ENCODE data around the gene TTLL8. TPM values are rescaled to one million over a fixed set of nuclear protein-coding genes. Genes with fewer than 3 reads are reported as not detected.
A peak's percentile ranks its signal among the peaks of the same experiment; 100 is the strongest.
"Not testable (repeated sequence)": the region's sequence is repeated elsewhere in the genome, so short reads cannot be mapped to it uniquely, and the experiment has no call there.

The TTLL8 gene
- total RNA-seq, 2 experiments from 2014 or later, result not detected

DNA sequence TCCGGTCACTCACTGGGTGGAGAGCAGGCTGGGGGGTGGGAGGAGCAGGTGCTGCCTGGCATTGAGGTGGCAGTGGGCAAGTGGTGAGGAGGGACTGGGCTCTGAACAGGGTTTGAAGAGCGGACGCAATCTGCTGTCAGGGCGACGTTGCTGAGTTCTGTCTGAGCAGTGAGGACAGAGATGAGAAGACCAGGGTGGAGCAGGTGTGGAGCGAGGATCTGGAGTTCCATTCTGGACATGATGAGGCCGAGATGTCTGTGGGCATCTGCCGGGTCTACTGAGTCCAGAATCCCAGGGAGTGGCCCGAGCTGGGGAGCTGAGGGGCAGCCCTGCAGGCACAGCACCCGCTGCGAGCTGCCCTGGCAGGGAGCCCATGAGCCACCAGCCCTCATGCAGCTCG is 29.5 kb upstream of the TTLL8 start:
- ChIA-PET POLR2A (interaction anchor here (0.6 kb wide), 1 partner anchor 19 kb away, joined by 3 read pairs; no protein-coding TSS in a partner anchor), CTCF (interaction anchor here (0.6 kb wide), 1 partner anchor 34 kb away, joined by 3 read pairs; no protein-coding TSS in a partner anchor)
- intact Hi-C loops (cut with micrococcal nuclease), result no loop called here
- no peak overlapping the region for H3K27ac Mint-ChIP-seq
- no peak for ATAC-seq
- H3K4me3 Mint-ChIP-seq, result no peak overlapping the region
- H3K9me3 Mint-ChIP-seq, result peaks cover 12% of the 10 kb centered on the region
- peaks cover 12% of the 10 kb centered on the region for H3K36me3 Mint-ChIP-seq (ENCODE audit: low read depth)
- TF ChIP-seq, protein P1, sequence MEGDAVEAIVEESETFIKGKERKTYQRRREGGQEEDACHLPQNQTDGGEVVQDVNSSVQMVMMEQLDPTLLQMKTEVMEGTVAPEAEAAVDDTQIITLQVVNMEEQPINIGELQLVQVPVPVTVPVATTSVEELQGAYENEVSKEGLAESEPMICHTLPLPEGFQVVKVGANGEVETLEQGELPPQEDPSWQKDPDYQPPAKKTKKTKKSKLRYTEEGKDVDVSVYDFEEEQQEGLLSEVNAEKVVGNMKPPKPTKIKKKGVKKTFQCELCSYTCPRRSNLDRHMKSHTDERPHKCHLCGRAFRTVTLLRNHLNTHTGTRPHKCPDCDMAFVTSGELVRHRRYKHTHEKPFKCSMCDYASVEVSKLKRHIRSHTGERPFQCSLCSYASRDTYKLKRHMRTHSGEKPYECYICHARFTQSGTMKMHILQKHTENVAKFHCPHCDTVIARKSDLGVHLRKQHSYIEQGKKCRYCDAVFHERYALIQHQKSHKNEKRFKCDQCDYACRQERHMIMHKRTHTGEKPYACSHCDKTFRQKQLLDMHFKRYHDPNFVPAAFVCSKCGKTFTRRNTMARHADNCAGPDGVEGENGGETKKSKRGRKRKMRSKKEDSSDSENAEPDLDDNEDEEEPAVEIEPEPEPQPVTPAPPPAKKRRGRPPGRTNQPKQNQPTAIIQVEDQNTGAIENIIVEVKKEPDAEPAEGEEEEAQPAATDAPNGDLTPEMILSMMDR (IDR thresholded peaks at IDR 0.05), result no peak
- peaks cover 11% of the 10 kb centered on the region for H3K27me3 Mint-ChIP-seq
- peaks cover 4% of the 10 kb centered on the region for H3K4me1 Mint-ChIP-seq (ENCODE audit: low read depth)
- no peak for DNase-seq

GRCh38 chr22:50086975-50087374 is 28.9 kb upstream of the TTLL8 start:
- CTCF ChIA-PET, result interaction anchor here (0.9 kb wide), 1 partner anchor 530 kb away, joined by 3 read pairs; no protein-coding TSS in a partner anchor
- ATAC-seq; H3K4me3 Mint-ChIP-seq; DNase-seq; H3K4me1 Mint-ChIP-seq (ENCODE audit: low read depth); intact Hi-C loops (cut with micrococcal nuclease); POLR2A ChIA-PET; H3K27ac Mint-ChIP-seq: not testable (repeated sequence)
- Mint-ChIP-seq H3K9me3 (peaks cover 12% of the 10 kb centered on the region), H3K27me3 (peaks cover 11% of the 10 kb centered on the region), H3K36me3 (ENCODE audit: low read depth) (peaks cover 12% of the 10 kb centered on the region)

- Mint-ChIP-seq H3K27ac (no peak overlapping the region), H3K27me3 (peaks cover 11% of the 10 kb centered on the region), H3K36me3 (ENCODE audit: low read depth) (peaks cover 12% of the 10 kb centered on the region), H3K9me3 (peaks cover 12% of the 10 kb centered on the region), H3K4me3 (no peak overlapping the region), H3K4me1 (ENCODE audit: low read depth) (peaks cover 4% of the 10 kb centered on the region)
- ATAC-seq (no peak), DNase-seq (no peak)
- TF ChIP-seq, protein P1 (IDR thresholded peaks at IDR 0.05), result no peak
- ChIA-PET POLR2A (no interaction called here), CTCF (interaction anchor here (0.9 to 3.0 kb wide), 5 partner anchors 16 to 529 kb away, joined by 3 to 11 read pairs (median 4); no protein-coding TSS in a partner anchor)
- intact Hi-C loops (cut with micrococcal nuclease), result no loop called here
Measured at GRCh38 chr22:50086526-50086925, 28.4 kb upstream of the TTLL8 start.

GRCh38 chr22:50085211-50085972 is 27.3 kb upstream of the TTLL8 start, which contains the start of gene MLC1:
TSS of gene MLC1 (minus strand) at chr22:50085426. CDS start at chr22:50084902, 524 bp downstream.
- CTCF ChIA-PET, result interaction anchor here (0.9 to 3.0 kb wide), 8 partner anchors 17 to 159 kb away, joined by 3 to 11 read pairs (median 4); no protein-coding TSS in a partner anchor
- H3K4me1 Mint-ChIP-seq (ENCODE audit: low read depth), result peaks cover 4% of the 10 kb centered on the region
- POLR2A ChIA-PET, result interaction anchor here (0.6 to 1.1 kb wide), 2 partner anchors 123 to 166 kb away, joined by 3 read pairs; no protein-coding TSS in a partner anchor
- H3K27me3 Mint-ChIP-seq, result peaks cover 11% of the 10 kb centered on the region
- H3K27ac Mint-ChIP-seq, result peak within 1 kb of the TSS; percentile 73
- H3K4me3 Mint-ChIP-seq, result no peak within 1 kb of the TSS
- H3K9me3 Mint-ChIP-seq, result peaks cover 12% of the 10 kb centered on the region
- ATAC-seq (no peak), DNase-seq (peak; percentile 63)
- intact Hi-C loops (cut with micrococcal nuclease), result no loop called here
- TF ChIP-seq, protein P1 (IDR thresholded peaks at IDR 0.05), result no peak
- peaks cover 12% of the 10 kb centered on the region for H3K36me3 Mint-ChIP-seq (ENCODE audit: low read depth)

- DNase-seq (no peak), ATAC-seq (no peak)
- ChIA-PET CTCF (interaction anchor here (1.1 to 3.0 kb wide), 4 partner anchors 21 to 160 kb away, joined by 3 to 8 read pairs (median 4); no protein-coding TSS in a partner anchor), POLR2A (interaction anchor here (0.6 to 1.1 kb wide), 2 partner anchors 122 to 165 kb away, joined by 3 read pairs; no protein-coding TSS in a partner anchor)
- Mint-ChIP-seq H3K4me3 (no peak overlapping the region), H3K4me1 (ENCODE audit: low read depth) (peaks cover 4% of the 10 kb centered on the region), H3K27ac (no peak overlapping the region), H3K27me3 (peaks cover 11% of the 10 kb centered on the region), H3K36me3 (ENCODE audit: low read depth) (peaks cover 12% of the 10 kb centered on the region), H3K9me3 (peaks cover 12% of the 10 kb centered on the region)
- TF ChIP-seq, protein P1 (IDR thresholded peaks at IDR 0.05), result no peak
- intact Hi-C loops (cut with micrococcal nuclease), result no loop called here
Measured at GRCh38 chr22:50084614-50085021, 26.5 kb upstream of the TTLL8 start.
